ENCODE data around the gene ZNRD2.

DNA sequence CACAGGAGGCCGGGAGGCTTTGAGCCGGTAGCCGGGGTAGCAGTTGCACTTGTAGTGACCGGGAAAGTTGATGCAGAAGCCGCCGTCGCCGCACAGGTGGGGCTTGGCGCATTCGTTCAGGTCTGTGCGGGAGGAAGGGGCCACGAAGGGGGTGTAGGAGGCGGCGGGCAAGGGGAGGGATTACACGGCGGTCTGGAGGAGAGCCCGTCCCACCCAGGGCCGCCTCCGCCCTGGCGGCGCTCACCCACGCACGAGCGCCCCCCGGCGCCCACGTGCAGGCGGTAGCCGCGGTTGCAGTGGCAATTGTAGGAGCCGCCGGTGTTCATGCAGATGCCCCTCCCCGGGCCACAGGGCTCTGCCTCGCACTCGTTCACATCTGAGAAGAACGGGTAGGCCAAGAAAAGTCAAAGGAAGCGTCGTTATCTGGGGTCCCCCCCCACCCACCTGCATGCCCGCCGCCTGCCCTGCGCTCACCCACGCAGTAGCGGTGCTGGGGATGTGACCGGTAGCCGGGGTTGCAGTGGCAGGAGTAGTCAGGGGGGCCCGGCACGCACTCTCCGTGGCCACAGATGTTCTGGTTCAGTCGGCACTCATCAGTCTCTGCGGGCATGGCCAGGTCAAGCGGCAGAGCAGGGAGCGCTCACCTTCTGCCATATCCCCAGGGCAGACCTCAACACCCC, 22.7 kb upstream of the ZNRD2 start:
- TF ChIP-seq ZNF785 (tag by site-specific recombination; IDR thresholded peaks at IDR 0.05) (no peak), ZNF37A (tag by site-specific recombination; IDR thresholded peaks at IDR 0.05) (no peak), ZNF138 (tag by site-specific recombination; IDR thresholded peaks at IDR 0.05; ENCODE audit: borderline replicate concordance) (no peak), ZNF610 (tag by site-specific recombination; IDR thresholded peaks at IDR 0.05; ENCODE audit: borderline replicate concordance) (no peak), ZBTB1 (tag by site-specific recombination; IDR thresholded peaks at IDR 0.05) (no peak), ZNF747 (tag by site-specific recombination; IDR thresholded peaks at IDR 0.05) (no peak), PRDM1 (tag by site-specific recombination; IDR thresholded peaks at IDR 0.05) (no peak)
- TF ChIP-seq, protein P1, sequence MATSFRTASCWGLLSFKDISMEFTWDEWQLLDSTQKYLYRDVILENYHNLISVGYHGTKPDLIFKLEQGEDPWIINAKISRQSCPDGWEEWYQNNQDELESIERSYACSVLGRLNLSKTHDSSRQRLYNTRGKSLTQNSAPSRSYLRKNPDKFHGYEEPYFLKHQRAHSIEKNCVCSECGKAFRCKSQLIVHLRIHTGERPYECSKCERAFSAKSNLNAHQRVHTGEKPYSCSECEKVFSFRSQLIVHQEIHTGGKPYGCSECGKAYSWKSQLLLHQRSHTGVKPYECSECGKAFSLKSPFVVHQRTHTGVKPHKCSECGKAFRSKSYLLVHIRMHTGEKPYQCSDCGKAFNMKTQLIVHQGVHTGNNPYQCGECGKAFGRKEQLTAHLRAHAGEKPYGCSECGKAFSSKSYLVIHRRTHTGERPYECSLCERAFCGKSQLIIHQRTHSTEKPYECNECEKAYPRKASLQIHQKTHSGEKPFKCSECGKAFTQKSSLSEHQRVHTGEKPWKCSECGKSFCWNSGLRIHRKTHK (tag by site-specific recombination; IDR thresholded peaks at IDR 0.05): no peak
- TF ChIP-seq, protein P2, sequence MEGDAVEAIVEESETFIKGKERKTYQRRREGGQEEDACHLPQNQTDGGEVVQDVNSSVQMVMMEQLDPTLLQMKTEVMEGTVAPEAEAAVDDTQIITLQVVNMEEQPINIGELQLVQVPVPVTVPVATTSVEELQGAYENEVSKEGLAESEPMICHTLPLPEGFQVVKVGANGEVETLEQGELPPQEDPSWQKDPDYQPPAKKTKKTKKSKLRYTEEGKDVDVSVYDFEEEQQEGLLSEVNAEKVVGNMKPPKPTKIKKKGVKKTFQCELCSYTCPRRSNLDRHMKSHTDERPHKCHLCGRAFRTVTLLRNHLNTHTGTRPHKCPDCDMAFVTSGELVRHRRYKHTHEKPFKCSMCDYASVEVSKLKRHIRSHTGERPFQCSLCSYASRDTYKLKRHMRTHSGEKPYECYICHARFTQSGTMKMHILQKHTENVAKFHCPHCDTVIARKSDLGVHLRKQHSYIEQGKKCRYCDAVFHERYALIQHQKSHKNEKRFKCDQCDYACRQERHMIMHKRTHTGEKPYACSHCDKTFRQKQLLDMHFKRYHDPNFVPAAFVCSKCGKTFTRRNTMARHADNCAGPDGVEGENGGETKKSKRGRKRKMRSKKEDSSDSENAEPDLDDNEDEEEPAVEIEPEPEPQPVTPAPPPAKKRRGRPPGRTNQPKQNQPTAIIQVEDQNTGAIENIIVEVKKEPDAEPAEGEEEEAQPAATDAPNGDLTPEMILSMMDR (tag by site-specific recombination; IDR thresholded peaks at IDR 0.05): no peak
